GM21447 (cell line): Measurements from ENCODE around the gene PPM1H.
"Not testable (repeated sequence)": the region's sequence is repeated elsewhere in the genome, so short reads cannot be mapped to it uniquely, and the experiment has no call there.

Source experiments
- ATAC-seq: cut with Tn5 transposase; IDR thresholded peaks from one replicate; pipeline ENCODE4 v1.9.1; 2021; ENCODE audit not compliant: unreplicated experiment

Gene PPM1H

DNA sequence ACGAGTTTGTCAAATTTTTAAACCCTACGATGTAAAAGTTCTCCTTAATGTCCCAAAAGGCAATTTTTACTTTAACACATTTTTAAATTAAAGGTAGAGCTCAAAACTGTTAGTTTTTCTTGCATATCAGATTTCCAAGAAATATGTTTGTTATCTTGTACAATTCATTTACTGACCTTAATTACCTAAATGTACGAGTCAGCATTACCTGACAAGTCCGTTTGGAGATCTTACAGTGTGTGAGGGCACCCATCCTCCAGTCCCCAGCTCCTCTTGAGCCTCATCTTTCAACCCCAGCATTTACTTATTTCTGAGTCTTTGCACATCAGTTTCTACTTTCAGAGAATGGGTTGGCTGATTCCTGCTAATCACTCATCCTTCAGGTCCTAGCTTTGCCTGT, 23.7 kb downstream of the PPM1H start:
- no peak for ATAC-seq

DNA sequence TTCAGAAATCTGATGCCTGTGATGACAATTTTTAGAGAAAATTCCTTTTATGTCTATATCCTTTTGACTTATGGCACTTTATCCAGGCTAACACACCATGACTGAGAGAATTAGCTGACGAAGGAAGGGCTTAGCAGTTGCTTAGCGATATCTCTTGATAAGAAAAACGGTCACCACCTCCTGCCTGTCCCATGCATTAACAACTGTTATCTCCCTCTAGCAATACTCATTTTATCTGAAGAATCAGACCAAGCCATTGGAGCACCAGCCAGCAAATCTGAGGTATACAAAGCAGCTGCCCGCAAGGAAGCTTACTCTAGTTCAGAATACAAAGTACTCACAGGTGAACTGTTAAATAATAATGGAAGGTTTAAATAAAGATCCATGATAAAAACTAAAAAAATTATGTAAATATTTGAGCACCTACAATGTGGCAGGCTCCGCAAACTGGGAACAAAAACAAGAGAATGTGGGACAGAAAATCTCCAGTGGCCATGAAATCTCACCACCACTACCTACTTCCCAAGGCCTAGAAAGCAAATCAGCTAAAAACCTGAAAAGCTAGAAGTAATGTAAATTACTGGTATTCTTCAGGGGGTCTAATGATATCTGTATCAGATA, 24.3 kb downstream of the PPM1H start:
- no peak for ATAC-seq

DNA sequence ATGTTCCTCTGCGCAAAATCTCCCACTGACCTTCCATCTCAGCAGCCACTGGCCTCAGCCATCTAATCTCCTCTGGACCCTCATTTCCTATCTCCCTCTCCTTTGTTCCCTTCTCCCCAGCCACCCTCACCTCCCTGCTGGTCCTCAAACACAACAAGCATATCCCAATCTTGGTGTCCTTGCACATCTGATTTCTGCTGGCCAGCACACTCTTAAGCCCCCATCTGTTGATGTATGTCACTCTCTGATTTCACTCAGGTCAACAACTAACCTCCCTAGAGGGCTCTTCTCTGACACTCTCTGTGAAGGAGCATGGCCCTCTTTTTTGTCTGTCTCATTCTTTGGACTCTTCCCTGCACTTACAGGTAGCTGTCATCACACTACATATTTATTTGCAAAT, 25.6 kb downstream of the PPM1H start:
- ATAC-seq: no peak

DNA sequence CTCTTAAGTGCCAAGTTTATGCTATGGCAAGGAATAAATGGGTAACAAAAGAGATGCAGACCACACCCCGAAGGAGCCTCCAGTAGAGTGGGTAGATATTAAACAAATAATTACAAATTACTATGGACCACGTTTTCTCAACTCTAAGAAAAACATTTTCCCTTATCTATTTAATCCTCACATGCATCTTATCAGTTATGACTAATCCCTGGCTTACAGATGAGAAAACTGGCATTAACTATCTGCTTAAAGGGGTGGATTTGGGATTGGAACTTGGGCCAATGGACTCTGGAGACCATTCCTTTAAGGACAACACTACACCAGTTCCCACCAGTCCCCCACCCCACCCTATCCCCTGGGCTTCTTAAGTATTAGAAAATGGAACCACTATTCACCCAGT, 26.3 kb downstream of the PPM1H start:
- no peak for ATAC-seq

DNA sequence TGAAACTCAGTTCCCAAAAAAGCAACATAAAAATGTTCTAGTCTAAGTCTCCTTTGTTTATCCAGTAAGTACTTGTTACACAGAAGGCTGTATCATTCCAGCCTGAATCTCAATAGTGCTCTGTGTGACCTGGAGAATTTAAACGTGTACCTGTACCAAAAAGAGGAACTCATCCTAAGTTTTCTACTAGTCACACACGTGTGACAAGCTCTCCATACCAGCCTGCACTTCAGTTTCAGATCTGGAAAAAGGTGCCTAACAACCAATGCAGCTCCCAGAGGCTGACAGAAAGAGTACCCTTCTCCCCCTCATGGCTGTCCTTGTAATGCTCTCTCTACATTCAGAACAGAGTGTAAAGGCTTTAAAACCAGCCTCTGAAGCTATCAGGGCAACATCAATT, 27.4 kb downstream of the PPM1H start:
- ATAC-seq: no peak

DNA sequence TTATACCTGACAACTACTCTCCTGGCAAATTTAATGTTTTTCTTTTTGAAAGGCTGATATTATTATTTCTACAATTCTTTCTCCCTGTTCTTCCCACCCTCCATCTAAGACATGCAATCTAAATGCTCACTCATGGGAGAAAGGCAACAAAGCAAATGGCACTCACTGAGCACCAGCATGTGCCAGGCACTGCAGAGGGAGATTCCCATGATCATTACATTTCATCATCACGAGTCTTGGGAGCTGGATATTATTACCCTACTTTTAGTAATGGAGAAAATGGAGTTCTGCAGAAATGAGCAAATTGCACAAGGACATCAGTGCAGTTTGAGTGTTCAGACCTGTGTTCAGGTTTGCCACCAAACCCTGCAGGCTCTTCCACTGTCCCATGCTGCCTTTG, 27.9 kb downstream of the PPM1H start:
- ATAC-seq: no peak

DNA sequence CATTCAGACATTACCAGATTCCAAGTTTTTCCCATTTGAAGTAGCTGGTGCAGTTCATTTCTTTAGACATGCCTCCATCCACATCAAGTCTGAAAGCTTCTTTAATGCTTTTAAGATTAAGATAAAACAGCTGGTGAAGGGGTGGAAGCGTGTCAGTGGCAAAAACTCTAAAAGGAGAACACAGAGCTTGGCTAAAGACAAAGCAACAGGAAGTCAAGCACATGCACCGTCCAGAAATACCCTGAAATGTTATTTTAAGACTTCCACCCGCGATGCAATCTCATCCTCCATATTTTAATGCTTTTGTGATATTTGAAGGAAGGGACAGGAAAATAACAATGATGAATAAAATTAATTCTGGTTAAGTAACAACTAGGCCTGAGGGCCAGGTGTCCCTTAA, 31.8 kb downstream of the PPM1H start:
- ATAC-seq: no peak

DNA sequence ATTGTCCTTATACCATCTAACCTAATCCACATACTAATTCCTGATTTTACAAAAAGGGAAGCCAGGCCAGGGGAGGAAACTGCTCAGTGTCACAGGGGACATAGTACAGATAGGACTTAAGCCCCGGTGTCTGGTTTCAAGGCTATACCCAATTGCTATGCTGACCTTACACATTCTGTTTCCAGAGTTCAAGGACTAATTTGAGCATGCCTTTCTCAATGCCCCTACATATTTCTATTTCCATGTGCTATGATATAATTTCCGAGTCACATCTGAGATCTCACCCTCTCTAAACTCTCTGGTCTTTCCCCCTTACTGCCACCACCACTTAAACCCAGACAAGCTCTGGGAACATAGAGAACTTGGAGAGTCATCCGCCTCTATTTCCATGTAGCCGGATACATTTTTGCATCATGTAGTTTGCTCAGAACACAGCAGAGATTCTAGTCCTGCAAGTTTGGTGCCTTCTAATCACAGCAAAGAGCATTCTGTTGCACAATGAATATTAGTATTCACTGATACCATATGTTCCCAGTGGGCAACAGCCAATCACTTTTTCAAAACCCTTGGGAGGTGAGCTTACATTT, 34.2 kb downstream of the PPM1H start:
- no peak for ATAC-seq

DNA sequence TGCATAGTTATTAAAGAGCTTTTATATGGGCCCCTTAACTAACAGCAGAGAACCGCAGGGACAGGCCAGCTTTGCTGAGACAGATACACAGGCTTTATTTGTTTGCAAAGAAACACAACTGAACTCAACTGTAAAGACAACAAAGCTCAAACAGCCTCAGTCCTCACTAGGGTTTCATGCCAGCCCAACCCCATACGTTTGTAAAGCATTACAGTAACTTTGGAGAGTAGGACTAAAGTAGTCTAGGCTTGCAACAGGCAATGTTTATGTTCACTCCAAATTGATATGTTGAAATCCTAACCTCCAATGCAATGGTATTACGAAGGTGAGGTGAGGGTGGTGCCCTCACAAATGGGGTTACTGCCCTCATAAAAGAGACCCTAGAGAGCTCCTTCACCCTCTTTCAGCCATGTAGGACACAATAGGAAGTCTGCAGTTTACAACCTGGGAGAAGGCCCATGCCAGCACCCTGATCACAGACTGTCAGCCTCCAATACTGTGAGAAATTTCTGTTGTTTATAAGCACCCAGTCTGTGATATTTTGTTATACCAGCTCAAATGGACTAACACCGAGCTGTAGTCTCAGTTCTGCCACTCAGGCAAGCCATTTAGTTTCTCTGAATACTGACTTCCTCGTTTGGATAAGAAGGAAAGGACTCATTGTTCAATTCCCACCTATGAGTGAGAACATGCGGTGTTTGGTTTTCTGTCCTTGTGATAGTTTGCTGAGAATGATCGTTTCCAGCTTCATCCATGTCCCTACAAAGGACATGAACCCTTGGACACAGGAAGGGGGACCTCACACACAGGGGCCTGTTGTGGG, 35.2 kb downstream of the PPM1H start:
- no peak for ATAC-seq

DNA sequence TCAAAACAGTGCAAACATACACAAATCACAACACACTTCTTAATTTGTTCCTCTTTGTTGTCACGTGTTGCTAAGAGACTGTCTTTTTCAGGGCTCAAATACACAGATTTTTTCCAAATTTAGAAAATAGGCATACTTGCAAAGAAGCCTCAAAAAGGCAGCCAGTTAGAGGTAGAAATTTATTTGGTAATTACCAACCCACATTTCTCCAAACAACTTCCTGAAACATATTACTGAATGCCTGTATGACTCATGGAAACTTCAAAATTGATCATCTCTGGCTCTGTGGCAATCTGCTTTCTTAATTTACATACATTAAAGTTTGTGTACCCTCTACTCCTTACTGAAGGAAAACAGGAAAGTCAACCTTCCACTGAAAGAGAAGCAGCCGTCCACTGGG, 36.4 kb downstream of the PPM1H start:
- ATAC-seq: no peak

DNA sequence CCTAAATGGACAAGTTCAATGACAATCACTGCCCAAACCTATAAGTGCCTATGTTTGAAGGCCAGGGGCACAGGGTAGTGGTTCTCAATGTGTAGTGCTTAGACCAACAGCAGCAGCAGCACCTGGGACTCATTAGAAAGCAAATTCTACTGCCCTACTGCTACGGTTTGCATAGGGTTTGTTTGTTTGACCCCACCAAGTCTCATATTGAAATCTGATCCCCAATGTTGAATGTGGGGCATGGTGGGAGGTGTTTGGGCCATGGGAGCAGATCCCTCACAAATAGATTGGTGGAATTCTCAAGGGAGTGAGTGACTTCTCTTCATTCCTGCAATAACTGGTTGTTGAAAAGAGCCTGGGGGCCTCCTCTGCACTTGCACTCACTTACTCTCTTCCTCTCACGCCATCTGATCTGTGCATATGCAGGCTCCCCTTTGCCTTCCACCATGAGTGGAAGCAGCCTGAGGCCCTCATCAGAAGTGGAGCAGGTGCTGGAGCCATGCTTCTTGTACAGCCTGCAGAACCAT, 39.5 kb downstream of the PPM1H start:
- no peak for ATAC-seq

DNA sequence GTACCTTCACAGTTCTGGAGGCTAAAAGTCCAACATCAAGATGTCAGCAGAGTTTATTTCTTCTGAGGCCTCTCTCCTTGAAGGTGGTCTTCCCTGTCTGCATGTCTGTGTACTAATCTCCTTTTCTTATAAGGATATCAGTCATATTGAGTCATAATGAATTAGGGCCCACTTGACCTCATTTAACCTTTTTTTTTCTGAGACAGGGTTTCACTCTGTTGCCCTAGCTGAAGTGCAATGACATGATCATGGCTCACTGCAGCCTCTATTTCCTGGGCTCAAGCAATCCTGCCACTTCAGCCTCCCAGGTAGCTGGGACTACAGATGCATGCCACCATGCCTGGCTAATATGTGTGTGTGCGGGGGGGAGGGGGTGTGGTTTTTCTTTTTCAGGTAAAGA, 41.7 kb downstream of the PPM1H start:
- no peak for ATAC-seq

DNA sequence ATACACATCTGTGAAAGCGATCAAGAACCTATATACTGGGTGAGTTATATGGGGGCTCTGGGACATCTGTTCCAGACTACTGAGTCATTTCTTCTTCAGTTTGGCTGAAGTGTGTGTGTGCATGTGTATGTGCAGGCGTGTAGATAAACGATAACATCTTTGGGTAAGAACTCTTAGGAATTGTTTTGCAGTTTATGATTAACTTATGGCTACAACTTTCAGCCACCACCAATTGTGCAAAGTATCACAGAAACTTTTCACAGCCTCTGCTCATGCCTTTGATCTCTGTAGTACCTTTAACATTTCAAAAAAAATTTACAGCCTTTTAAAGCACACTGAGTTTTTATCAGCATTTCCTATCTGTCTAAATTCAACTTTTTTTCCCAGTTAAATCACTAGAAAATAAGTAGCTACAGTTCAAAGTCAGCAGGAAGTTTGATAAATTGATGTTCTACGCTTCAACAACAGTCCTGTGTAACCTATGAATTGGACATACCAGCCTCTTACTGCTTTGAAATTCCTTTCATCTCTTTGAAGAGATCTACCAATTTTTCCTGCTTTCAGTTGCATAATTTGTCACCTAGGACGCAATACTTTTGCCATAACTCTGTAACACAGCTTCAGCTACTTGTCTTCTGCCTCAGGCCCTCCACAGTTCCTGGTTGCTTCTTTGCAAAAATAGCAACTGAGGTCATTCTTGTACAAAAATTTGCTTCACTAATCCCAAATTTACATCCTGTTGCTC, 43.0 kb downstream of the PPM1H start:
- ATAC-seq: no peak

DNA sequence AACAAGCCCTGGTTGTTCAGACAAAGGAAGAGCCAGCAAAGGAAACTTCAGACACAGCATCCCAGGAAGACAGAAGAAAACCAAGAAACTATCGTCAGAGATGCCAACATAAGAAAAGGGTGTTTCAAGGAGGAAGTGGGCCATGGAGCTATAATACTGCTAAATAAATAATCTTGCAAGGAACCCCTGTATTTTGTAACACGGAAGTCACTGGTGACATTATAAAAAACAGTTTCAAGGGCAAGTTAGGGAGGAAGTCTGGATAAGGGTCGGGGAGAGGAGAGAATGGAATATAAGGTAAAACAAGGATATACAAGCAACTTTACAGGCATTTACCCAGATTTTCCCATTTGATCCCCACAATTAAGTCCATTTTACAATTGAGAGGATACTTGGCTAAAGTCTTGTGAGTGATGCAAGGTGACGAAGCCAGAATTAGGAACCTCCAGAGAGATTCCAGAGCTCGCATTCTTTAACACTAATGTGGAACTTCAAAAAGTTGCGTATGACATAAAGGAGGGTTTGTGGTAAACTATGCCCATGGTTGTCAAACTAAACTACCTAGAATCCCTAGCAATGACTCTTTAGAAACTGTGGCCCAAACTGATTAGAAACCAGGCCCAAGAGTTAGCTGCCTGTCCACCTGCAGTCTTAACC, 46.4 kb downstream of the PPM1H start:
- ATAC-seq: no peak

DNA sequence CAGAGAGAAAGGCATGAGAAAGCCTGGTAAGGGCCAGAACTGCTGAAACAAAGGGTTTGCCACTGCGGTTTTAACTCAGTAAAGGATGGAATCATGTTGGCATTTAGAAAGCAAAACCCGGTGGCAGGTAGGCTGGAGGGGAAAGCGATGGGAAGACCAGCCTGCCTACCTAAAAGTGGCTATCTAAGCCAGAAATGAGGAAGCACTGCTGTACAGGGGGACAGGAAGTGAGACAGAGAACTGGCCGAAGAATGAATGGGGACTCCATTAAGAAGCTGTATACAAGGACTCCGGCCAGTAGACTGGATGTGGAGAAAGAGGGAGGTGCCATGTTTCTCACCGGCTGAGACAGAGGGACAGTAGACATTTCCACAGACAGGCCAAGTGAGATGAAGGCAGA, 48.2 kb downstream of the PPM1H start:
- ATAC-seq: no peak

DNA sequence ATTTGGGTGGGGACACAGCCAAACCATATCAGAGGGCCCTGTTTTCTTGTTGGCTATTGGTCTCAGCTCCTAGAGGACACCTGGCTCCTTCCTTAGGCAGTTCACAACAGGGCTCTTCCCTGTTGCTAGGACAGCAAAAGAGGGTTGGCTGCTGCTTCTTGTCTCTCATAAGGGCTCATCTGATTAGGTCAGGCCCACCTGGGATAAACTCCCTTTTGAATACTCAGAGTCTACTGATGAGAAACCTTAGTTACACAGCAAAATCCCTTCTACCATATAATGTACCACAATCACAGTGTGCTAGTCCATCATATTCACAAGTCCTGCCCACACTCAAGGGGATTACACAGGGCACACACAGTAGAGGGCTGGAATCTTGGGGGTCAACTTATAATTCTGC, 49.7 kb downstream of the PPM1H start:
- ATAC-seq: no peak

DNA sequence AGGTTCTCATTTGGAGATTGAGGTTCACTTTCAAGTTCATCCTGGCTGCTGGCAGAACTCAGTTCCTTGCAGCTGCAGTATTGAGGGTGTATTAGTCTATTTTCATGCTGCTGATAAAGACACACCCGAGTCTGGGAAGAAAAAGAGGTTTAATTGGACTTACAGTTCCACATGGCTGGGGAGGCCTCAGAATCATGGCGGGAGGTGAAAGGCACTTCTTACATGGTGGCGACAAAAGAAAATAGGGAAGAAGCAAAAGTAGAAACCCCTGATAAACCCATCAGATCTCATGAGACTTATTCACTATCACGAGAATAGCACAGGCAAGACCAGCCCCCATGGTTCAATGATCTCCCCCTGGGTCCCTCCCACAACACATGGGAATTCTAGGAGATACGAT, 50.1 kb downstream of the PPM1H start:
- ATAC-seq: not testable (repeated sequence)

DNA sequence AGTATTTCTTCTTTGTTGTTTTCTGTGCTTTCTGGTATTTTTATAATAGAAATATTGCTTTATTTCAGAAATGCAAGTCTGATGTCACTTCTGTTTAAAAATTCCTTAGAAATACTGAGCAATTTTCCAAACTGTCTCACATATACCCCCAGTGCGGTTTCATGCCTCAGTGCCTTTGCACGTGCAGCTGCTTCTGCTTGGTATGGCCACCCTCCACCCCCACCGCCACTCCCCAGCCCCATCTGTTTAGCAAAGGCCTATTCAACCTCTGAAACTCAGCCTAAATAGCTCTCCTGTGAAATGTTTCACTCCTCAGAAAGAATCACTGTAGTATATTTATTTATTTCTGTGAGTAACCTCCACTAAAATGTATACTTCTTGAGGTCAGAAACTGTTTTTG, 52.3 kb downstream of the PPM1H start:
- ATAC-seq: no peak

DNA sequence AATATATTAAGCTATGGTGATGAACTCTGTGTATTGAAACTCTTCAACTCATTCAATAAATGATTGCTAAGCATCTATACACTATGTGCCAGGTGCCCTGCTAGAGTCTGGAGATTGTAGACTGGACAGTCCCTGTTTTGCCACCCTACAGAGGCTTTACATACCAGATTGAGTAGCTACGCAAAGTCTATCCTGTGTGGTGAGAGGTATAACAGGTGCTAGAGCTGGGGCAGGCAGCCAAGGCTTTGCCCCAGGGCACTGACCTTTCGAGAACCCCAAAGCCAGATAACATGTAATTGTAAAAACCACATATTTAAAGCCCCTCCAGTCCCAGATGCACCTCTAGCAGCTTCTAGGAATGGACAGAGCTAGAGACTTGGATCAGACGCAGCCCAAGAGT, 52.8 kb downstream of the PPM1H start:
- ATAC-seq: no peak

DNA sequence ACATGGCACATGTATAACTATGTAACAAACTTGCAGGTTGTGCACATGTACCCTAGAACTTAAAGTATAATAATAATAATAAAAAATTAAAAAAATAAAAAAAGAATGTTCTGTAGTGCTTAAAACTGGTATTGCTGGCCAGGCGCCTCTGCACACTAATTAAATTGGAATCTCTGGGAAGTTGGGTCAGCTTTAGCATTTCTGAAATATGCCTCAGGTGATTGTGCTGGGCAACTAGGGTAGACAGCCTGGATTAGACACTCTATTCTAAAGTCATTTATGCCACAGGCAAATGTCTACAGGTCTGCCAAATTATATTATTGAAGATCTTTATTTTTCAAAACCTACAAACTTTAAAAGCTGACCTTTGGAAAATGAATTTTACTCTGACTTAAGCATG, 55.3 kb downstream of the PPM1H start:
- ATAC-seq: no peak

DNA sequence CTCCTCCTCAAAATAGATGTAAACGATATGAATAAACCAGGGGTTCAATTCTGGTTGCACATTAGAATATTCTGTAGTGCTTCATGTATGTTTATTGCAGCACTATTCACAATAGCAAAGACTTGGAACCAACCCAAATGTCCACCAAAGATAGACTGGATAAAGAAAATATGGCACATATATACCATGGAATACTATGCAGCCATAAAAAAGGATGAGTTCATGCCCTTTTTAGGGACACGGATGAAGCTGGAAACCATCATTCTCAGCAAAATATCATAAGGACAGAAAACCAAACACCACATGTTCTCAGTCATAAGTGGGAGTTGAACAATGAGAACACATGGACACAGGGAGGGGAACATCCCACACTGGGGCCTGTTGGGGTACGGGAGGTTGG, 55.7 kb downstream of the PPM1H start:
- ATAC-seq: not testable (repeated sequence)
